HepG2 (cell line): ENCODE results near the gene NUDT22.

Experiments
- CEBPB ChIP-seq: IDR thresholded peaks from 2 replicates; pipeline ENCODE4 v1.6.1; 2011; ENCODE audit warnings: low read depth, low read length, improper control_type of control experiment, borderline replicate concordance
- FOXO1 ChIP-seq: sonication (generic); formaldehyde crosslinking; IDR thresholded peaks from 2 replicates; pipeline ENCODE4 v1.4.0; 2020; ENCODE audit warnings: missing genetic modification reagents
- ISL2 ChIP-seq: sonication (generic); formaldehyde crosslinking; IDR thresholded peaks from 2 replicates; pipeline ENCODE4 v1.5.0; 2020; ENCODE audit warnings: missing genetic modification reagents
- POLR2A ChIP-seq, 2 experiments: IDR thresholded peaks; 2 replicates each; pipeline ENCODE4 v1.6.1; 2011; ENCODE audit warnings: low read depth in 2 of 2, low read length in 2 of 2, mild to moderate bottlenecking in 1 of 2, moderate library complexity in 1 of 2; ENCODE audit not compliant: insufficient read depth in 1 of 2
- SMC3 ChIP-seq: IDR thresholded peaks from 2 replicates; pipeline ENCODE4 v1.6.1; 2011; ENCODE audit warnings: low read length, improper control_type of control experiment
- ZMYM3 ChIP-seq: sonication (generic); formaldehyde crosslinking; IDR thresholded peaks from 2 replicates; pipeline ENCODE4 v1.5.1; 2020; ENCODE audit warnings: mild to moderate bottlenecking, missing genetic modification reagents
- ZNF501 ChIP-seq: sonication (generic); formaldehyde crosslinking; IDR thresholded peaks from 2 replicates; pipeline ENCODE4 v1.5.1; 2020; ENCODE audit warnings: mild to moderate bottlenecking, moderate library complexity, missing genetic modification reagents
- ZNF761 ChIP-seq: sonication (generic); formaldehyde crosslinking; conservative IDR thresholded peaks from 2 replicates; pipeline ENCODE4 v1.4.0; 2020; ENCODE audit warnings: mild to moderate bottlenecking, missing genetic modification reagents
- ZNF816 ChIP-seq: sonication (generic); formaldehyde crosslinking; IDR thresholded peaks from 2 replicates; pipeline ENCODE4 v1.8.0; 2022; ENCODE audit warnings: missing genetic modification reagents, mild to moderate bottlenecking, borderline replicate concordance
- TF ChIP-seq, protein P1 (sequence below): IDR thresholded peaks from 2 replicates; pipeline ENCODE4 v1.6.1; 2016
- TF ChIP-seq, protein P2 (sequence below): sonication (generic); formaldehyde crosslinking; IDR thresholded peaks from 2 replicates; pipeline ENCODE4 v1.5.0; 2020; ENCODE audit warnings: mild to moderate bottlenecking, missing genetic modification reagents, moderate library complexity

DNA sequence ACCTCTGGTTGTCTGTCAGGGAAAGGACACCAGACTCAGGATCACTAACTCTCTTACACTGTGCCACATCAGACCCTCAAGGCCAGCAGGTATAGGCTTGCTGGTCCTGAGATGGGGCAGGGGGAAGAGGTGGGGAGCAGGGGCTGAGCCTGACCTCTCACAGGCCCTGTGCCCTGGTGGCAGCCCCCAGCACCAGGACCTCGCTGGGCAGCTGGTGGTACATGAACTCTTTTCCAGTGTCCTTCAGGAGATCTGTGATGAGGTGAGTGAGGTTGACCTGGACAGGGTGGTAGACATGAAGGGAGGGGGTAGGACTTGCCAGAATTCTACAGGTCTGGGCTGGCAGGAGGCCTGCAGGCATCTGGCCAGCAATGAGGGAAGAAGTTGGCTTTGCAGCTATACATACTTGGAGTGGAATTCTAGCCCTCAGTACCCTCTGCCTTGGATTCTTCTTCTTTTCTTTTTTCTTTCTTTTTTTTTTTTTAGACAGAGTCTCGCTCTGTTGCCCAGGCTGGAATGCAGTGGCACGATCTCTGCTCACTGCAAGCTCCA, 1.4 kb downstream of the NUDT22 start:
- TF ChIP-seq SMC3 (no peak), ZNF761 (CRISPR knock-in tag) (no peak), ZNF501 (CRISPR knock-in tag) (no peak), POLR2A (IDR thresholded peaks at IDR 0.05; ENCODE audit: insufficient read depth in 1 of 2, low read depth in 2 of 2, low read length in 2 of 2) (no peak), FOXO1 (CRISPR knock-in tag) (no peak), ZMYM3 (CRISPR knock-in tag) (no peak), CEBPB (no peak), ZNF816 (no peak), ISL2 (no peak)
- TF ChIP-seq, protein P1, sequence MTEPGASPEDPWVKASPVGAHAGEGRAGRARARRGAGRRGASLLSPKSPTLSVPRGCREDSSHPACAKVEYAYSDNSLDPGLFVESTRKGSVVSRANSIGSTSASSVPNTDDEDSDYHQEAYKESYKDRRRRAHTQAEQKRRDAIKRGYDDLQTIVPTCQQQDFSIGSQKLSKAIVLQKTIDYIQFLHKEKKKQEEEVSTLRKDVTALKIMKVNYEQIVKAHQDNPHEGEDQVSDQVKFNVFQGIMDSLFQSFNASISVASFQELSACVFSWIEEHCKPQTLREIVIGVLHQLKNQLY, result no peak
- TF ChIP-seq, protein P2, sequence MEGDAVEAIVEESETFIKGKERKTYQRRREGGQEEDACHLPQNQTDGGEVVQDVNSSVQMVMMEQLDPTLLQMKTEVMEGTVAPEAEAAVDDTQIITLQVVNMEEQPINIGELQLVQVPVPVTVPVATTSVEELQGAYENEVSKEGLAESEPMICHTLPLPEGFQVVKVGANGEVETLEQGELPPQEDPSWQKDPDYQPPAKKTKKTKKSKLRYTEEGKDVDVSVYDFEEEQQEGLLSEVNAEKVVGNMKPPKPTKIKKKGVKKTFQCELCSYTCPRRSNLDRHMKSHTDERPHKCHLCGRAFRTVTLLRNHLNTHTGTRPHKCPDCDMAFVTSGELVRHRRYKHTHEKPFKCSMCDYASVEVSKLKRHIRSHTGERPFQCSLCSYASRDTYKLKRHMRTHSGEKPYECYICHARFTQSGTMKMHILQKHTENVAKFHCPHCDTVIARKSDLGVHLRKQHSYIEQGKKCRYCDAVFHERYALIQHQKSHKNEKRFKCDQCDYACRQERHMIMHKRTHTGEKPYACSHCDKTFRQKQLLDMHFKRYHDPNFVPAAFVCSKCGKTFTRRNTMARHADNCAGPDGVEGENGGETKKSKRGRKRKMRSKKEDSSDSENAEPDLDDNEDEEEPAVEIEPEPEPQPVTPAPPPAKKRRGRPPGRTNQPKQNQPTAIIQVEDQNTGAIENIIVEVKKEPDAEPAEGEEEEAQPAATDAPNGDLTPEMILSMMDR (CRISPR knock-in tag), result no peak
